Astrocyte (in vitro differentiated cells and primary cell): ENCODE data around the gene SPCS1.
"Not testable (repeated sequence)": the region's sequence is repeated elsewhere in the genome, so short reads cannot be mapped to it uniquely, and the experiment has no call there.

ENCODE experiments used
- EZH2 ChIP-seq: IDR thresholded peaks from 2 replicates; pipeline ENCODE4 v1.6.1; 2012; ENCODE audit warnings: mild to moderate bottlenecking, low read length, inconsistent platforms; ENCODE audit not compliant: insufficient read depth
- TF ChIP-seq, protein P1 (sequence below): IDR thresholded peaks from 2 replicates; pipeline ENCODE4 v1.5.1; 2011; ENCODE audit warnings: low read depth, mild to moderate bottlenecking, inconsistent platforms, low read length, moderate library complexity; ENCODE audit not compliant: insufficient read depth

DNA sequence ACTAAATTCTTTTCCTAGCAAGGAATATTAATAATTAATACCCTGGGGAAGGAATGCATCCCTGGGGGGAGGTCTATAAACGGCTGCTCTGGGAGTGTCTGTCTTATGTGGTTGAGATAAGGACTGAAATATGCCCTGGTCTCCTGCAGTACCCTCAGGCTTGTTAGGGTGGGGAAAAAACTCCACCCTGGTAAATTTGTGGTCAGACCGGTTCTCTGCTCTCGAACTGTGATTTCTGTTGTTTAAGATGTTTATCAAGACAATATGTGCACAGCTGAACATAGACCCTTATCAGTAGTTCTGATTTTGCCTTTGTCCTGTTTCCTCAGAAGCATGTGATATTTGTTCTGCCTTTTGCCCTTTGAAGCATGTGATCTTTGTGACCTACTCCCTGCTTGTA is 22.8 kb downstream of the SPCS1 start:
- TF ChIP-seq, protein P1, sequence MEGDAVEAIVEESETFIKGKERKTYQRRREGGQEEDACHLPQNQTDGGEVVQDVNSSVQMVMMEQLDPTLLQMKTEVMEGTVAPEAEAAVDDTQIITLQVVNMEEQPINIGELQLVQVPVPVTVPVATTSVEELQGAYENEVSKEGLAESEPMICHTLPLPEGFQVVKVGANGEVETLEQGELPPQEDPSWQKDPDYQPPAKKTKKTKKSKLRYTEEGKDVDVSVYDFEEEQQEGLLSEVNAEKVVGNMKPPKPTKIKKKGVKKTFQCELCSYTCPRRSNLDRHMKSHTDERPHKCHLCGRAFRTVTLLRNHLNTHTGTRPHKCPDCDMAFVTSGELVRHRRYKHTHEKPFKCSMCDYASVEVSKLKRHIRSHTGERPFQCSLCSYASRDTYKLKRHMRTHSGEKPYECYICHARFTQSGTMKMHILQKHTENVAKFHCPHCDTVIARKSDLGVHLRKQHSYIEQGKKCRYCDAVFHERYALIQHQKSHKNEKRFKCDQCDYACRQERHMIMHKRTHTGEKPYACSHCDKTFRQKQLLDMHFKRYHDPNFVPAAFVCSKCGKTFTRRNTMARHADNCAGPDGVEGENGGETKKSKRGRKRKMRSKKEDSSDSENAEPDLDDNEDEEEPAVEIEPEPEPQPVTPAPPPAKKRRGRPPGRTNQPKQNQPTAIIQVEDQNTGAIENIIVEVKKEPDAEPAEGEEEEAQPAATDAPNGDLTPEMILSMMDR = not testable (repeated sequence)
- TF ChIP-seq EZH2 = not testable (repeated sequence)
